Keratinocyte (primary cell): ENCODE results near the gene COX6B2. TPM values are rescaled to one million over a fixed set of nuclear protein-coding genes. Genes with fewer than 3 reads are reported as not detected.

Experiments
- DNase-seq: peaks from one replicate; pipeline ENCODE4 v3.0.0-alpha.2; 2011; ENCODE audit warnings: low read depth, missing footprints, low spot score
- FAIRE-seq: peaks from 2 replicates; lab custom pipeline; 2011; peaks lifted over from hg19 to GRCh38; lab: Jason Lieb, UNC
- H2AFZ ChIP-seq: 2 replicates; pipeline ENCODE4 v1.6.0; 2012; ENCODE audit warnings: low read length, control low read depth, inconsistent platforms; ENCODE audit not compliant: control insufficient read depth
- H3K27ac ChIP-seq: 2 replicates; pipeline ENCODE4 v1.5.1; 2011; ENCODE audit warnings: low read length; ENCODE audit not compliant: control insufficient read depth, insufficient read depth
- H3K27me3 ChIP-seq: 3 replicates; pipeline ENCODE4 v1.6.0; 2011; ENCODE audit warnings: low read length; ENCODE audit not compliant: control insufficient read depth, insufficient read depth; ENCODE audit errors: extremely low read depth
- H3K36me3 ChIP-seq, 2 experiments: 2 replicates in 1 of 2; 3 replicates in 1 of 2; pipeline ENCODE4 v1.5.1; 2011; ENCODE audit warnings: low read length in 2 of 2, mild to moderate bottlenecking in 1 of 2; ENCODE audit not compliant: control insufficient read depth in 2 of 2, insufficient read depth in 2 of 2; ENCODE audit errors: extremely low read depth in 1 of 2
- H3K4me1 ChIP-seq: 3 replicates; pipeline ENCODE4 v1.5.1; 2011; ENCODE audit warnings: low read length; ENCODE audit not compliant: control insufficient read depth, insufficient read depth; ENCODE audit errors: extremely low read depth
- H3K4me2 ChIP-seq: 3 replicates; pipeline ENCODE4 v1.6.0; 2011; ENCODE audit warnings: low read depth, low read length; ENCODE audit not compliant: control insufficient read depth, insufficient read depth; ENCODE audit errors: extremely low read depth
- H3K4me3 ChIP-seq, 3 experiments: fragments of 200-600 bp in 1 of 3; sonication (generic) in 1 of 3; 2 replicates in 2 of 3; 3 replicates in 1 of 3; pipeline ENCODE4 v1.5.1; 2011 to 2016; ENCODE audit warnings: low read length in 3 of 3, mild to moderate bottlenecking in 3 of 3, control low read depth in 2 of 3, inconsistent platforms in 1 of 3, low read depth in 1 of 3, mixed read lengths in 1 of 3, mixed run types in 1 of 3, moderate library complexity in 1 of 3; ENCODE audit not compliant: control insufficient read depth in 2 of 3, insufficient read depth in 2 of 3; ENCODE audit errors: extremely low read depth in 1 of 3
- H3K79me2 ChIP-seq: 2 replicates; pipeline ENCODE4 v1.6.0; 2012; ENCODE audit warnings: low read length; ENCODE audit not compliant: control insufficient read depth, insufficient read depth
- H3K9ac ChIP-seq: 3 replicates; pipeline ENCODE4 v1.6.0; 2011; ENCODE audit warnings: low read length; ENCODE audit not compliant: control insufficient read depth, insufficient read depth; ENCODE audit errors: extremely low read depth
- H3K9me1 ChIP-seq: 3 replicates; pipeline ENCODE4 v1.6.0; 2011; ENCODE audit warnings: low read length; ENCODE audit not compliant: control insufficient read depth, insufficient read depth; ENCODE audit errors: extremely low read depth
- H3K9me3 ChIP-seq: 2 replicates; pipeline ENCODE4 v1.5.1; 2012; ENCODE audit warnings: low read depth, low read length; ENCODE audit not compliant: control insufficient read depth
- H4K20me1 ChIP-seq: 3 replicates; pipeline ENCODE4 v1.6.0; 2011; ENCODE audit warnings: low read length; ENCODE audit not compliant: control insufficient read depth, insufficient read depth; ENCODE audit errors: extremely low read depth
- CTCF ChIP-seq, 3 experiments: IDR thresholded peaks in 1 of 3; conservative IDR thresholded peaks in 1 of 3; optimal IDR thresholded peaks in 1 of 3; 2 replicates in 2 of 3; 3 replicates in 1 of 3; pipeline versions ENCODE3 to v1.5.1; 2011; ENCODE audit warnings: low read length in 3 of 3, mild to moderate bottlenecking in 3 of 3, moderate library complexity in 2 of 3, control low read depth in 1 of 3, inconsistent platforms in 1 of 3; ENCODE audit not compliant: insufficient read depth in 2 of 3; ENCODE audit errors: extremely low read depth in 1 of 3
- EZH2 ChIP-seq: IDR thresholded peaks from one replicate; pipeline ENCODE4 v1.6.1; 2012; ENCODE audit warnings: inconsistent platforms, mild to moderate bottlenecking, low read length, moderate library complexity
- dilution Hi-C: fragments of 300-500 bp; cut with MboI; formaldehyde crosslinking; loops from one replicate; pipeline ENCODE4 v1.7.0; 2020; ENCODE audit warnings: low sequenced_read_pairs; ENCODE audit not compliant: extremely low pct_ligation_motif_present
- polyA plus RNA-seq, 5 experiments: library from polyadenylated mRNA; depleted of rRNA in 3 of 5; stranded (reverse) in 3 of 5; stranded (forward) in 1 of 5; unstranded in 1 of 5; fragments of >200 nt; gene quantifications; 1 replicate in 1 of 5; 2 replicates in 3 of 5; 3 replicates in 1 of 5; pipeline versions ENCODE4 v1.2.1 to v1.2.3, GENCODE V29; 2011 to 2012; ENCODE audit warnings: missing spikeins in 2 of 5, low read depth in 1 of 5, low replicate concordance in 1 of 5

Gene COX6B2
- polyA plus RNA-seq, 1 donor (not counting 4 experiments of a cell fraction or from before 2014, with no cell fraction given): 1.4 TPM

DNA sequence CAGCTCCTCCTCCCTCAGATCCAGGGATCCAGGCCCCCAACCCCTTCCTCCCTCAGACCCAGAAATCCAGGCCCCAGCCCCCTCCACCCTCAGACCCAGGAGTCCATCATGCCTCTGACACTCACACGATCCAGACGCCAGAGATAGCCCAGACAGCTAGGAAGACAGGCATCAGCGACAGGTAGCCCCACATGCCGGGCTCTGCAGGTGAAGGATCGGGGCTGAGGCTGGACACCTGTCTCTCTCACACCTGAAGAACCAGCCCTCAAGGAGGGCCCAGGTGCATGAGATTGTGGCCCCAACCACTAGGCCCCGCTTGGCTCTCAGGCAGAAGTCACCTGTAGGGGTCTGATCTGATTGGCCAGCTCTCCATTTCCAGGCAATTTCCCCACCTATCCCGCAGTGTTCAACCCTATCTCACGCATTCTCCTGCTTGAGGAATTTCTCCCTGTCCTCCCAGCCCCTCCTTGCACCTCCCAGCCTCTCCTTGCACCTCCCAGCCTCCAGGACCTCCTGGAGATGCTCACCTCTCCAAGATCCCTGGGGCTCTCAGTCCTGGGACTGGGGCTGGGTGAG is 33.6 kb downstream of the COX6B2 start:
- Histone ChIP-seq H3K4me3 (no peak overlapping the region), H3K27me3 (peaks cover 19% of the 10 kb centered on the region), H3K79me2 (no peaks in the 10 kb centered on the region), H3K9me3 (no peaks in the 10 kb centered on the region), H2AFZ (no peak overlapping the region), H4K20me1 (no peaks in the 10 kb centered on the region), H3K36me3 (no peaks in the 10 kb centered on the region), H3K9ac (no peak overlapping the region), H3K4me2 (no peak overlapping the region), H3K9me1 (no peaks in the 10 kb centered on the region), H3K27ac (no peak overlapping the region), H3K4me1 (peaks cover 5% of the 10 kb centered on the region)
- no peak for DNase-seq
- no peak for FAIRE-seq
- dilution Hi-C loops: no loop called here
- no peak for TF ChIP-seq EZH2
- TF ChIP-seq CTCF (optimal IDR thresholded peaks at IDR 0.05 in 1 of 3, IDR thresholded peaks at IDR 0.05 in 1 of 3, conservative IDR thresholded peaks at IDR 0.05 in 1 of 3; ENCODE audit: extremely low read depth in 1 of 3, insufficient read depth in 2 of 3, low read length in 3 of 3): no peak

GRCh38 chr19:55319785-55320184 is 34.7 kb downstream of the COX6B2 start:
- H3K4me2 ChIP-seq: no peak overlapping the region
- no peak overlapping the region for H2AFZ ChIP-seq
- H3K36me3 ChIP-seq: no peaks in the 10 kb centered on the region
- H3K4me3 ChIP-seq: no peak overlapping the region
- no peaks in the 10 kb centered on the region for H3K79me2 ChIP-seq
- TF ChIP-seq EZH2 (no peak), CTCF (optimal IDR thresholded peaks at IDR 0.05 in 1 of 3, IDR thresholded peaks at IDR 0.05 in 1 of 3, conservative IDR thresholded peaks at IDR 0.05 in 1 of 3; ENCODE audit: extremely low read depth in 1 of 3, insufficient read depth in 2 of 3, low read length in 3 of 3) (no peak)
- H3K27ac ChIP-seq: no peak overlapping the region
- dilution Hi-C loops: no loop called here
- no peaks in the 10 kb centered on the region for H3K9me1 ChIP-seq
- peaks cover 6% of the 10 kb centered on the region for H3K4me1 ChIP-seq
- H3K9me3 ChIP-seq: no peaks in the 10 kb centered on the region
- peaks cover 19% of the 10 kb centered on the region for H3K27me3 ChIP-seq
- FAIRE-seq (no peak), DNase-seq (no peak)
- no peak overlapping the region for H3K9ac ChIP-seq
- H4K20me1 ChIP-seq: no peaks in the 10 kb centered on the region
